Parathyroid adenoma (tissue), 2 donors: Measurements from ENCODE around the gene CFAP92.

Experiments
- H2AFZ ChIP-seq: fragments of 300-600 bp; sonication (generic); one replicate; pipeline ENCODE4 v1.7.0; 2017; ENCODE audit warnings: antibody characterized with exemption, mild to moderate bottlenecking
- H3K27ac ChIP-seq: fragments of 300-600 bp; sonication (generic); one replicate; pipeline ENCODE4 v1.7.0; 2017
- H3K27me3 ChIP-seq: fragments of 300-600 bp; sonication (generic); one replicate; pipeline ENCODE4 v1.7.0; 2017; ENCODE audit warnings: low read length; ENCODE audit not compliant: control insufficient read depth, insufficient read depth
- H3K36me3 ChIP-seq: fragments of 300-600 bp; sonication (generic); one replicate; pipeline ENCODE4 v1.7.0; 2017; ENCODE audit warnings: low read length; ENCODE audit not compliant: control insufficient read depth, insufficient read depth
- H3K4me1 ChIP-seq: fragments of 300-600 bp; sonication (generic); one replicate; pipeline ENCODE4 v1.7.0; 2017; ENCODE audit warnings: control low read depth
- H3K4me2 ChIP-seq: fragments of 300-600 bp; sonication (generic); one replicate; pipeline ENCODE4 v1.7.0; 2017; ENCODE audit warnings: low read length
- H3K4me3 ChIP-seq: fragments of 300-600 bp; sonication (generic); one replicate; pipeline ENCODE4 v1.7.0; 2017; ENCODE audit warnings: low read depth, low read length
- H3K79me2 ChIP-seq: fragments of 300-600 bp; sonication (generic); one replicate; pipeline ENCODE4 v1.7.0; 2017; ENCODE audit warnings: control low read depth
- H3K9ac ChIP-seq: fragments of 300-600 bp; sonication (generic); one replicate; pipeline ENCODE4 v1.7.0; 2017; ENCODE audit warnings: mild to moderate bottlenecking
- H3K9me3 ChIP-seq: fragments of 300-600 bp; sonication (generic); one replicate; pipeline ENCODE4 v1.7.0; 2017; ENCODE audit warnings: low read length; ENCODE audit not compliant: control insufficient read depth
- TF ChIP-seq, protein P1 (sequence below): fragments of 300-600 bp; sonication (generic); IDR thresholded peaks from one replicate; pipeline ENCODE4 v1.7.0; 2017; ENCODE audit warnings: antibody characterized with exemption, mild to moderate bottlenecking
- donor health status: primary hyperparathyroidism.

CFAP92 gene

DNA sequence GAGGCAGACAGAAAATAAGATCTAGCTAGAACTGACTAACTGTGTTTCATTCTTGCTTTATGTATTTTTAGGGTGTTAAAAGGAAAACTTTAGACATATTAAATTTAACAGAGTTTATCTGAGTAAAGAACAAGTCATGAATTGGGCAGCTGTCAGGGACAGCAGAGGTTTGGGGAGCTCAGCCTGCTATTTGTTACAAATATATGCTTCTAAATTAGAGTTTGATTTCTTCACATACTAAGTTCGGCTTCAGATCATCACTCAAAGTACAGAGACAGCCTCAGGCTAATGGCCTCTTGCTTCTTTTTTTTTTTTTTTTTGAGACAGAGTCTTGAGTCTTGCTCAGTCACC, 29.1 kb upstream of the CFAP92 start:
- H3K9me3 ChIP-seq, result no peaks in the 10 kb centered on the region
- TF ChIP-seq, protein P1, sequence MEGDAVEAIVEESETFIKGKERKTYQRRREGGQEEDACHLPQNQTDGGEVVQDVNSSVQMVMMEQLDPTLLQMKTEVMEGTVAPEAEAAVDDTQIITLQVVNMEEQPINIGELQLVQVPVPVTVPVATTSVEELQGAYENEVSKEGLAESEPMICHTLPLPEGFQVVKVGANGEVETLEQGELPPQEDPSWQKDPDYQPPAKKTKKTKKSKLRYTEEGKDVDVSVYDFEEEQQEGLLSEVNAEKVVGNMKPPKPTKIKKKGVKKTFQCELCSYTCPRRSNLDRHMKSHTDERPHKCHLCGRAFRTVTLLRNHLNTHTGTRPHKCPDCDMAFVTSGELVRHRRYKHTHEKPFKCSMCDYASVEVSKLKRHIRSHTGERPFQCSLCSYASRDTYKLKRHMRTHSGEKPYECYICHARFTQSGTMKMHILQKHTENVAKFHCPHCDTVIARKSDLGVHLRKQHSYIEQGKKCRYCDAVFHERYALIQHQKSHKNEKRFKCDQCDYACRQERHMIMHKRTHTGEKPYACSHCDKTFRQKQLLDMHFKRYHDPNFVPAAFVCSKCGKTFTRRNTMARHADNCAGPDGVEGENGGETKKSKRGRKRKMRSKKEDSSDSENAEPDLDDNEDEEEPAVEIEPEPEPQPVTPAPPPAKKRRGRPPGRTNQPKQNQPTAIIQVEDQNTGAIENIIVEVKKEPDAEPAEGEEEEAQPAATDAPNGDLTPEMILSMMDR, result no peak
- H3K4me2 ChIP-seq, result no peak overlapping the region
- no peak overlapping the region for H2AFZ ChIP-seq
- no peaks in the 10 kb centered on the region for H3K27me3 ChIP-seq
- no peak overlapping the region for H3K9ac ChIP-seq
- no peaks in the 10 kb centered on the region for H3K79me2 ChIP-seq
- no peak overlapping the region for H3K27ac ChIP-seq
- no peaks in the 10 kb centered on the region for H3K36me3 ChIP-seq
- H3K4me1 ChIP-seq, result peaks cover 5% of the 10 kb centered on the region
- no peak overlapping the region for H3K4me3 ChIP-seq

DNA sequence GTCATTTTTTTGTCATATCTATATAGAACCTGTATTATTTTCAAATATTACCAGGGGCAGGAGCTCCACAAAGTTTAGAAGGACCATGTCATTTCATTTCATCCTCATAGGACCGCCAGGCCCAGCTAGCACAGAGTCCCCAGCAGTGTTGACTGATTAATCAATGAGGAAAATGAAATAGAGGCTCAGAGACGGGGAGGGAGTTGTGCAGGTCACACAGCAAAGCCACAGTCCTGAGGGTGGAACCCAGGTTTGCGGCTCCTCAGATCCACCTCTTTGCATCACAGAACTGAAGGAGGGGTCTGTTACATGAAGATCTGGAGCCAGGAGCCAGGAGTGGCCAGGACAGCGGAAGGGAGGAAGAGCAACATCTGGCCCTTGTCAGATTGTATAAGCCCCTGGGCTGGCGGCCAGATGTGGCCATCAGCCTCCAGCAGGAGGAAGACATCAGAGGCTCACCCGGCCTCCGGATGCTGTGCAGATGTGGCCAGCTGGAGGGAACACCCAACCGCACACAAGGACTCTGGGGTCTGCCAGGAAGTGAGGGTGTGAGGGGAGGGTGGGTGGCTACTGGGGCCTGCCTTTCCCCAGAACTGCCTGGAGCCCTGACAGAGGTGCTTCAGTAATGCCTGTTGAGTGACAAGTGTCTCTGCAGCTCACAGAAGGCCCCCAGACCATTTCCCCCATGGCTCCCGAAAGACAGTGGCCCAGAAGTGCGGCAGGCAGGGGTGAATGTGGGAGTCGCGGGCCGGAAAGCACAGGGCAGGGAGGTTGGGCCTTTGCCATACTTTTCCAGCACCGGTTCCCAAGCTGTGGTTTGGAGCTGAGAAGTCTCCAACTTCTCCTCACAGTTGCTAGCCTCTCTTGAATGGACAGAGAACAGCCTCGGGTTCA, 28.5 kb upstream of the CFAP92 start:
- H3K27ac ChIP-seq, result no peak overlapping the region
- no peaks in the 10 kb centered on the region for H3K9me3 ChIP-seq
- no peaks in the 10 kb centered on the region for H3K36me3 ChIP-seq
- no peaks in the 10 kb centered on the region for H3K79me2 ChIP-seq
- H2AFZ ChIP-seq, result no peak overlapping the region
- H3K4me3 ChIP-seq, result no peak overlapping the region
- H3K27me3 ChIP-seq, result no peaks in the 10 kb centered on the region
- no peak overlapping the region for H3K9ac ChIP-seq
- TF ChIP-seq, protein P1, result no peak
- peaks cover 5% of the 10 kb centered on the region for H3K4me1 ChIP-seq
- no peak overlapping the region for H3K4me2 ChIP-seq

DNA sequence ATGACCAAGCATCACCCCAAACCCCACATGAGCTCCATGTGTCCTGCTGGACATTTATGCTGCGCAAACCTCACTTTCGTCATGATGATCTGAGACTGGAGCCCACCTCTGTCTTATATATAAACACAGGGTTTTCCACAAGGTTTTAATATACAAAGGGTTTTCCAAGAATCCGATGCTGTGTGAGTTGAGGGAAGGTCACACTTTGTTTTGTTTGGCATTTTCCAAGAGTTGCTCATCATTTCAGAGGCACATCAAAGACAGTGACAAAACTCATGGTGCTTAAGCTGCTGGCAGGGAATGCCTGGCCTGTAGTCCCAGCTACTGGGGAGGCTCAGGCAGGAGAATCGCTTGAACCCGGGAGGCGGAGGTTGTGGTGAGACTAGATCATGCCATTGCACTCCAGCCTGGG, 27.3 kb upstream of the CFAP92 start:
- no peaks in the 10 kb centered on the region for H3K4me1 ChIP-seq
- H3K27ac ChIP-seq, result no peak overlapping the region

DNA sequence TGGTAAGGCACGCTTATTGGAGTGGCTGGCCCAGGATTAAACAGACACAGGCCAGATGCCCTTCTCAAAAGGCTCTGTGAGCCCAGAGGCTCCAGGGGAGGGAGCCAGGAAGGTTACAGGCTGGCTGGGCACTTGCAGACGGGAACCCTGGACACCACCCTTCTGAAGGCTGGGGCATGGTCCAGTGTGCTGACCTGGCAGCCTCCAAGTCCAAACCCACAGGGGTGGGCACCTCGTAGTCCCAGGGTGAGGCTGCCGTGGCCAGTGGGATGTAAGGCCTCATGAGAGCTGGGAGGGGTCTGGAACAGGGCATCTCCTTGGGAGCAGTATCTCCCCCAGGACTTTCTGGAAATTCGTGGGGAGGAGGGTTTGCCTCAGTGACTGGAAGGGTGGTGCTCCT, 26.8 kb upstream of the CFAP92 start:
- Histone ChIP-seq H3K4me2 (no peak overlapping the region), H3K36me3 (no peaks in the 10 kb centered on the region), H3K9me3 (no peaks in the 10 kb centered on the region), H3K4me1 (no peaks in the 10 kb centered on the region), H3K9ac (no peak overlapping the region), H2AFZ (no peak overlapping the region), H3K79me2 (no peaks in the 10 kb centered on the region), H3K27ac (no peak overlapping the region), H3K27me3 (no peaks in the 10 kb centered on the region), H3K4me3 (no peak overlapping the region)
- TF ChIP-seq, protein P1, result no peak

More for the DNA sequence above, 27.3 kb upstream of the CFAP92 start:
- Histone ChIP-seq H3K9ac (no peak overlapping the region), H3K9me3 (no peaks in the 10 kb centered on the region), H3K4me2 (no peak overlapping the region), H2AFZ (no peak overlapping the region), H3K79me2 (no peaks in the 10 kb centered on the region), H3K36me3 (no peaks in the 10 kb centered on the region), H3K27me3 (no peaks in the 10 kb centered on the region), H3K4me3 (no peak overlapping the region)
- TF ChIP-seq, protein P1, result no peak

DNA sequence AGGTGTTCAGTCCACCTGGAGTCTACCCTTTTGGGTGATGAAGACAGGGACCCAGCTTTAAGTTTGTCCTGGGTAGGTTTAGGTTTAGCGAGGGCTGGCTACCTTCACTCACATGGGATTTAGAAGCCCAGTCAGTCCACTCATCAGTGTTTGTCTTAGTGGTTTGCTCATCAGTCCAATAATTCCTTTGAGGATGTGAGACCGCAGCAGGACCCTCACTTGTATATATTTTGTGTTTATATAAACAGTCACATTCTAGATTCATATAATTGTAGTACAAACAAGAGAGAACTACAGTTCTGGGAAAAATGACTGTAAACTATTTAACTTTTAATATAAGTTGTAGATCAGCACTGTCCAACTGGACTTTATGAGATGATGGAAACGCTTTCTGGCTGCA, 25.4 kb upstream of the CFAP92 start:
- Histone ChIP-seq H3K9me3 (no peaks in the 10 kb centered on the region), H2AFZ (no peak overlapping the region), H3K27ac (no peak overlapping the region), H3K9ac (no peak overlapping the region), H3K27me3 (no peaks in the 10 kb centered on the region), H3K4me3 (no peak overlapping the region), H3K4me1 (no peaks in the 10 kb centered on the region), H3K36me3 (no peaks in the 10 kb centered on the region), H3K79me2 (no peaks in the 10 kb centered on the region), H3K4me2 (no peak overlapping the region)
- TF ChIP-seq, protein P1, result no peak
